ENCODE measurements around the gene WWOX. TPM values are rescaled to one million over a fixed set of nuclear protein-coding genes. Genes with fewer than 3 reads are reported as not detected.

Gene WWOX
- total and polyA plus RNA-seq, 2 of the 4 experiments (the other 2 are of a cell fraction): 2.7 to 5.4 TPM

DNA sequence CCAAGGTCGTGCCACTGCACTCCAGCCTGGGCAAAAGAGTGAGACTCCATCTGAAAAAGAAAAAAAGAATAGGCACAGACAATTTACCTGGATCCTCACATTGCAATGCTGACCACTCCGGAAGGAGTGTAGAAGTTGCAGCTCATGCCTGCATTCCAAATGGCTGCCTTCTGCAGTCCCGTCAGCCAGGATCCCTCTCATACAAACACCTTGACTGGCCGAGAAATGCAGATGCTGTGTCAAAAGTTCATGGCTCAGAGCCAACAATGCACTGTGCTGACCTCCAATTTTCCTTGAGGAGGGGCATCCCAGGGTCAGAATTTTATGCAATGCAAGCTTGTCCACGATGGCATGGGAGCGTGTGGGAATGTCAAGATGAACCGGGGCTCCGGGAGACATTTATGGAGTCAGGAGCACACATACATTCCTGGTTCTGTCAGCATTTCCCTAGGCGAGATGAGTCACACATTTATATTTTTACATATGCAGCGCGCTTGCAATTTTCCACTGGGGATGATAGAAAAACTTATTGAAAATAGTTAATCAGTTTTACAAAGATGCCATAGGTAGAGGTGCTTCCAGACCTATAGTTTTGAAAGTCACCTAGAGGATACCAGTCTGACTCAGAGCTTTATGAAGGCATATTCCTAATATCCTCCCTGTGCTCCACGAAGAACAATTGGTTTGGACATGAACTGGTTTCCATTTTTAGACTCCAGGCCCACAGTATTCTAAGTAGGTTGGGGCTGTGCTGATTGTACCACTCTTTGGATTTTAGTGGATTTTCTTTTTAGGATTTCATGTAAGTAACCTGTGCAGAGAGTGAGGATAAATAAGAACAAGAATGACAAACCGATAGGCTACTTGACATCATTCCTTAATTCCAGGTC lies 886.5 kb downstream of the WWOX start:
- no peak overlapping the region for H2BK15ac ChIP-seq (ENCODE audit: low read depth, low read length)
- no peak for TF ChIP-seq RFX5 (IDR thresholded peaks at IDR 0.05; ENCODE audit: low read depth, low read length)
- TF ChIP-seq MAZ (IDR thresholded peaks at IDR 0.05; ENCODE audit: borderline replicate concordance, low read depth, low read length): no peak
- no peak for TF ChIP-seq MXI1 (IDR thresholded peaks at IDR 0.05; ENCODE audit: borderline replicate concordance, low read depth, low read length)
- no peak for TF ChIP-seq RCOR1 (IDR thresholded peaks at IDR 0.05; ENCODE audit: insufficient replicate concordance, low read length)
- TF ChIP-seq CHD1 (IDR thresholded peaks at IDR 0.05; ENCODE audit: low read depth, low read length): no peak
- TF ChIP-seq, protein P1, sequence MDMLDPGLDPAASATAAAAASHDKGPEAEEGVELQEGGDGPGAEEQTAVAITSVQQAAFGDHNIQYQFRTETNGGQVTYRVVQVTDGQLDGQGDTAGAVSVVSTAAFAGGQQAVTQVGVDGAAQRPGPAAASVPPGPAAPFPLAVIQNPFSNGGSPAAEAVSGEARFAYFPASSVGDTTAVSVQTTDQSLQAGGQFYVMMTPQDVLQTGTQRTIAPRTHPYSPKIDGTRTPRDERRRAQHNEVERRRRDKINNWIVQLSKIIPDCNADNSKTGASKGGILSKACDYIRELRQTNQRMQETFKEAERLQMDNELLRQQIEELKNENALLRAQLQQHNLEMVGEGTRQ (IDR thresholded peaks at IDR 0.05; ENCODE audit: low read depth, low read length): no peak
- TF ChIP-seq FOS (IDR thresholded peaks at IDR 0.05; ENCODE audit: low read depth, low read length): no peak
- no peak for TF ChIP-seq MAFK (IDR thresholded peaks at IDR 0.05; ENCODE audit: low read depth, low read length)
- no peak for TF ChIP-seq NFE2L2 (IDR thresholded peaks at IDR 0.05; ENCODE audit: low read depth, low read length)
- no peak for TF ChIP-seq SMC3 (IDR thresholded peaks at IDR 0.05; ENCODE audit: low read depth, low read length)
- TF ChIP-seq, protein P2, sequence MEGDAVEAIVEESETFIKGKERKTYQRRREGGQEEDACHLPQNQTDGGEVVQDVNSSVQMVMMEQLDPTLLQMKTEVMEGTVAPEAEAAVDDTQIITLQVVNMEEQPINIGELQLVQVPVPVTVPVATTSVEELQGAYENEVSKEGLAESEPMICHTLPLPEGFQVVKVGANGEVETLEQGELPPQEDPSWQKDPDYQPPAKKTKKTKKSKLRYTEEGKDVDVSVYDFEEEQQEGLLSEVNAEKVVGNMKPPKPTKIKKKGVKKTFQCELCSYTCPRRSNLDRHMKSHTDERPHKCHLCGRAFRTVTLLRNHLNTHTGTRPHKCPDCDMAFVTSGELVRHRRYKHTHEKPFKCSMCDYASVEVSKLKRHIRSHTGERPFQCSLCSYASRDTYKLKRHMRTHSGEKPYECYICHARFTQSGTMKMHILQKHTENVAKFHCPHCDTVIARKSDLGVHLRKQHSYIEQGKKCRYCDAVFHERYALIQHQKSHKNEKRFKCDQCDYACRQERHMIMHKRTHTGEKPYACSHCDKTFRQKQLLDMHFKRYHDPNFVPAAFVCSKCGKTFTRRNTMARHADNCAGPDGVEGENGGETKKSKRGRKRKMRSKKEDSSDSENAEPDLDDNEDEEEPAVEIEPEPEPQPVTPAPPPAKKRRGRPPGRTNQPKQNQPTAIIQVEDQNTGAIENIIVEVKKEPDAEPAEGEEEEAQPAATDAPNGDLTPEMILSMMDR (conservative IDR thresholded peaks at IDR 0.05; ENCODE audit: low read depth, low read length): no peak
- no peak for TF ChIP-seq BHLHE40 (IDR thresholded peaks at IDR 0.05; ENCODE audit: low read depth, low read length)
- no peak for TF ChIP-seq POLR2A (IDR thresholded peaks at IDR 0.05; ENCODE audit: low read depth, low read length)
- no peak for TF ChIP-seq RAD21 (IDR thresholded peaks at IDR 0.05; ENCODE audit: low read length)
- TF ChIP-seq, protein P3, sequence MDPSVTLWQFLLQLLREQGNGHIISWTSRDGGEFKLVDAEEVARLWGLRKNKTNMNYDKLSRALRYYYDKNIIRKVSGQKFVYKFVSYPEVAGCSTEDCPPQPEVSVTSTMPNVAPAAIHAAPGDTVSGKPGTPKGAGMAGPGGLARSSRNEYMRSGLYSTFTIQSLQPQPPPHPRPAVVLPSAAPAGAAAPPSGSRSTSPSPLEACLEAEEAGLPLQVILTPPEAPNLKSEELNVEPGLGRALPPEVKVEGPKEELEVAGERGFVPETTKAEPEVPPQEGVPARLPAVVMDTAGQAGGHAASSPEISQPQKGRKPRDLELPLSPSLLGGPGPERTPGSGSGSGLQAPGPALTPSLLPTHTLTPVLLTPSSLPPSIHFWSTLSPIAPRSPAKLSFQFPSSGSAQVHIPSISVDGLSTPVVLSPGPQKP (IDR thresholded peaks at IDR 0.05; ENCODE audit: borderline replicate concordance, low read depth, low read length): no peak

More for the DNA sequence above, 886.5 kb downstream of the WWOX start:
- Histone ChIP-seq H3K9me1 (ENCODE audit: insufficient read depth, low read length) (no peaks in the 10 kb centered on the region), H3K4ac (ENCODE audit: low read depth, low read length) (no peak overlapping the region), H2AFZ (replicated peaks; ENCODE audit: low read length, poor library complexity) (no peak overlapping the region), H3K9ac (ENCODE audit: low read depth, low read length) (no peak overlapping the region), H3K79me1 (ENCODE audit: low read depth in 1 of 2, low read length in 2 of 2) (no peaks in the 10 kb centered on the region), H3K4me3 (ENCODE audit: insufficient read depth, low read depth, low read length) (no peak overlapping the region), H3K4me2 (ENCODE audit: low read depth, low read length) (no peak overlapping the region), H3K36me3 (ENCODE audit: control insufficient read depth, insufficient read depth, low read length) (no peaks in the 10 kb centered on the region), H3K56ac (ENCODE audit: extremely low read depth, insufficient read depth, low read length) (no peak overlapping the region), H3K27me3 (ENCODE audit: control insufficient read depth, insufficient read depth, low read length) (no peaks in the 10 kb centered on the region), H2BK120ac (ENCODE audit: low read depth, low read length) (no peak overlapping the region), H3K18ac (ENCODE audit: low read depth, low read length) (no peak overlapping the region), H4K20me1 (ENCODE audit: insufficient read depth, low read length) (no peaks in the 10 kb centered on the region), H3K23ac (ENCODE audit: low read depth, low read length) (no peak overlapping the region), H3K27ac (ENCODE audit: insufficient read depth, low read length) (no peak overlapping the region), H2AK9ac (replicated peaks; ENCODE audit: low read depth, low read length, poor library complexity) (no peak overlapping the region), H2BK20ac (ENCODE audit: low read depth, low read length) (no peak overlapping the region), H3K4me1 (ENCODE audit: control insufficient read depth, insufficient read depth, low read length) (no peaks in the 10 kb centered on the region), H3K9me3 (ENCODE audit: control insufficient read depth, insufficient read depth, low read length) (peaks cover 38% of the 10 kb centered on the region), H4K5ac (ENCODE audit: low read depth, low read length) (no peak overlapping the region), H2AK5ac (ENCODE audit: low read depth, low read length) (no peak overlapping the region), H4K91ac (ENCODE audit: insufficient read depth, low read depth, low read length) (no peak overlapping the region), H2BK5ac (ENCODE audit: low read depth, low read length, poor library complexity, severe bottlenecking) (no peak overlapping the region), H3K14ac (replicated peaks; ENCODE audit: low read depth, low read length) (no peak overlapping the region), H4K8ac (ENCODE audit: low read depth in 2 of 2, low read length in 2 of 2) (no peak overlapping the region)
- ChIA-PET POLR2A (ENCODE audit: unreplicated experiment) (no interaction called here), CTCF (no interaction called here)
- intact Hi-C loops (cut with micrococcal nuclease) (no loop called here), dilution Hi-C loops (cut with HindIII; ENCODE audit: low sequenced_read_pairs, unreplicated experiment) (no loop called here), in situ Hi-C loops (cut with MboI; ENCODE audit: low sequenced_read_pairs) (no loop called here)
- no TSS peak for BruUV-seq (replicated peaks)
- DNase-seq (no peak), ATAC-seq (ENCODE audit: low read depth) (no peak)
- WGBS, 2 experiments (ENCODE audit: extremely low coverage in 2 of 2, insufficient read length in 1 of 2): 0% methylated on average over 1 of the region's 13 CpGs; no CpG with 5 or more reads in 1 of the 2 experiments
